IPS DF 6.9 (cell line): Measurements from ENCODE around the gene TMC3.

ENCODE experiments used
- DNase-seq: peaks from one replicate; pipeline ENCODE4 v3.0.0-alpha.2; 2013; ENCODE audit warnings: low read depth, low spot score
- H3K27ac ChIP-seq: one replicate; pipeline ENCODE4 v1.5.1; 2013; ENCODE audit warnings: low read length, control low read depth
- H3K27me3 ChIP-seq: 2 replicates; pipeline ENCODE4 v1.6.1; 2013; ENCODE audit warnings: mild to moderate bottlenecking, low read length; ENCODE audit not compliant: control insufficient read depth, insufficient read depth
- H3K36me3 ChIP-seq: 2 replicates; pipeline ENCODE4 v1.6.1; 2013; ENCODE audit warnings: low read length; ENCODE audit not compliant: control insufficient read depth, insufficient read depth
- H3K4me1 ChIP-seq: 2 replicates; pipeline ENCODE4 v1.6.1; 2013; ENCODE audit warnings: low read length; ENCODE audit not compliant: control insufficient read depth, insufficient read depth
- H3K4me3 ChIP-seq: 2 replicates; pipeline ENCODE4 v1.5.1; 2013; ENCODE audit warnings: mild to moderate bottlenecking, low read length
- H3K9me3 ChIP-seq: 2 replicates; pipeline ENCODE4 v1.6.1; 2013; ENCODE audit warnings: low read length, inconsistent platforms; ENCODE audit not compliant: control insufficient read depth, insufficient read depth
- WGBS: extraction: QIAGEN DNeasy Blood & Tissue Kit; methylation state at CpG from one replicate; pipeline ENCODE4 v1.1.7; 2013; ENCODE audit warnings: mixed read lengths, missing lambda C conversion rate; ENCODE audit not compliant: insufficient read length, insufficient coverage; 5-methylcytosine and 5-hydroxymethylcytosine counted together

Gene TMC3

GRCh38 chr15:81301385-81301784, 72.6 kb downstream of the TMC3 start:
- no peak overlapping the region for H3K27ac ChIP-seq
- DNase-seq, result no peak
- H3K36me3 ChIP-seq, result no peaks in the 10 kb centered on the region
- H3K4me3 ChIP-seq, result no peak overlapping the region
- H3K9me3 ChIP-seq, result no peaks in the 10 kb centered on the region
- H3K4me1 ChIP-seq, result peaks cover 6% of the 10 kb centered on the region
- no peaks in the 10 kb centered on the region for H3K27me3 ChIP-seq
- WGBS, result no CpG with 5 or more reads among the region's 4 CpGs

DNA sequence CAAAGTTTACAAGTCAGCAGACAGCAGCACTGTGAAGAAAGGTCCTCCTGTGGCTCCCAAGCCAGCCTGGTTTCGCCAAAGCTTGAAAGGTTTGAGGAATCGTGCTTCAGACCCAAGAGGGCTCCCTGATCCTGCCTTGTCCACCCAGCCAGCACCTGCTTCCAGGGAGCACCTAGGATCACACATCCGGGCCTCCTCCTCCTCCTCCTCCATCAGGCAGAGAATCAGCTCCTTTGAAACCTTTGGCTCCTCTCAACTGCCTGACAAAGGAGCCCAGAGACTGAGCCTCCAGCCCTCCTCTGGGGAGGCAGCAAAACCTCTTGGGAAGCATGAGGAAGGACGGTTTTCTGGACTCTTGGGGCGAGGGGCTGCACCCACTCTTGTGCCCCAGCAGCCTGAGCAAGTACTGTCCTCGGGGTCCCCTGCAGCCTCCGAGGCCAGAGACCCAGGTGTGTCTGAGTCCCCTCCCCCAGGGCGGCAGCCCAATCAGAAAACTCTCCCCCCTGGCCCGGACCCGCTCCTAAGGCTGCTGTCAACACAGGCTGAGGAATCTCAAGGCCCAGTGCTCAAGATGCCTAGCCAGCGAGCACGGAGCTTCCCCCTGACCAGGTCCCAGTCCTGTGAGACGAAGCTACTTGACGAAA, 74.3 kb downstream of the TMC3 start:
- Histone ChIP-seq H3K36me3 (no peaks in the 10 kb centered on the region), H3K4me3 (no peak overlapping the region), H3K27me3 (no peaks in the 10 kb centered on the region; the same call in 1 of the 2 replicates), H3K9me3 (no peaks in the 10 kb centered on the region), H3K4me1 (peaks cover 6% of the 10 kb centered on the region), H3K27ac (no peak overlapping the region)
- no peak for DNase-seq
- no CpG with 5 or more reads among the region's 14 CpGs for WGBS

DNA sequence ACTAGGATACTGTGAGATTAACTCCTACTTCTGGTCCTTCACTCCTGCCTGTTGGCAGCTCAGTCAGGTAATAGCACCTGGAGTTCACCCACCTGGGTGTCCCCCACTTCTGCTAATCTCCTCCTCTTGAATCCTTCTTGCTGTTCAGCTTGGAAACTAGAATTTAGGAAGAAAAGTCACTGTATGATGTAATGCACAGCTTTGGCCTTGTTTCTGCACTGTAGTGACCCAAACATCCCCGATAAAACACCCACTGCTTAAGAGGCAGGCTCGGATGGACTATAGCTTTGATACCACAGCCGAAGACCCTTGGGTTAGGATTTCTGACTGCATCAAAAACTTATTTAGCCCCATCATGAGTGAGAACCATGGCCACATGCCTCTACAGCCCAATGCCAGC, 74.9 kb downstream of the TMC3 start:
- no peak overlapping the region for H3K4me3 ChIP-seq
- DNase-seq, result no peak
- WGBS, result no CpG with 5 or more reads among the region's 3 CpGs

GRCh38 chr15:81298611-81299010, 75.4 kb downstream of the TMC3 start:
- peaks cover 2% of the 10 kb centered on the region for H3K4me1 ChIP-seq
- no peak overlapping the region for H3K4me3 ChIP-seq
- H3K27ac ChIP-seq, result no peak overlapping the region
- no peak for DNase-seq
- no peaks in the 10 kb centered on the region for H3K9me3 ChIP-seq
- no peaks in the 10 kb centered on the region for H3K36me3 ChIP-seq
- H3K27me3 ChIP-seq, result no peaks in the 10 kb centered on the region; the same call in 1 of the 2 replicates
- WGBS, result no CpG with 5 or more reads among the region's 6 CpGs

More for the DNA sequence above, 74.9 kb downstream of the TMC3 start:
- H3K27ac ChIP-seq, result no peak overlapping the region
- no peaks in the 10 kb centered on the region; the same call in 1 of the 2 replicates for H3K27me3 ChIP-seq
- no peaks in the 10 kb centered on the region for H3K9me3 ChIP-seq
- H3K4me1 ChIP-seq, result peaks cover 4% of the 10 kb centered on the region
- no peaks in the 10 kb centered on the region for H3K36me3 ChIP-seq

- DNase-seq, result no peak
- Histone ChIP-seq H3K9me3 (no peaks in the 10 kb centered on the region), H3K27ac (no peak overlapping the region), H3K4me1 (no peaks in the 10 kb centered on the region), H3K27me3 (no peaks in the 10 kb centered on the region; the same call in 1 of the 2 replicates), H3K36me3 (no peaks in the 10 kb centered on the region), H3K4me3 (no peak overlapping the region)
- WGBS, result no CpG with 5 or more reads among the region's 4 CpGs
Observed at GRCh38 chr15:81297603-81298575, 76.1 kb downstream of the TMC3 start.

DNA sequence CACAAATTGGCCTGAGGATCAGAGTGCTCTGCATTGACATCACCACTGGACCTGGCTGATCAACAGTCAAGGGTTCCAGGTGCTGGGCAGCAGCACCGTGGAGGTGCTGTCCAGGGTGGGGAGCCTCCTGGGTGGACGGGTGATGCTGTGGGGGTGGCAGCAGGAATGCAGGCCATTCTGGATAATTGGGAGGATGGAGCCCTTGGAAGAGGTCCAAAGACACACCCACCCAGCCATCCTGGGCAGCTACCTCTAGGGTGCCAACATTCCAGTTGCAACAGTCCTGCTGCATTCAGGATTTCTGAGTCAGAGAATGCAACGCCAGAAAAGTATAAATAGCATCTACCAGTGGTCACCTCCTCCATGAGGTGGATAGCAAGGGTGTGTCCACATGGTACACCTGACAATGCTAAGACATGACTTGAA, 76.9 kb downstream of the TMC3 start:
- no peaks in the 10 kb centered on the region; the same call in 1 of the 2 replicates for H3K27me3 ChIP-seq
- no peaks in the 10 kb centered on the region for H3K4me1 ChIP-seq
- no peaks in the 10 kb centered on the region for H3K9me3 ChIP-seq
- no peak overlapping the region for H3K27ac ChIP-seq
- no peak overlapping the region for H3K4me3 ChIP-seq
- no CpG with 5 or more reads among the region's 3 CpGs for WGBS
- no peaks in the 10 kb centered on the region for H3K36me3 ChIP-seq
- DNase-seq, result no peak

- Histone ChIP-seq H3K9me3 (no peaks in the 10 kb centered on the region), H3K27ac (no peak overlapping the region), H3K4me1 (no peaks in the 10 kb centered on the region), H3K27me3 (no peaks in the 10 kb centered on the region; the same call in 1 of the 2 replicates), H3K4me3 (no peak overlapping the region), H3K36me3 (no peaks in the 10 kb centered on the region)
- WGBS, result no CpG with 5 or more reads among the region's 11 CpGs
- no peak for DNase-seq
Observed at GRCh38 chr15:81296673-81297072, 77.3 kb downstream of the TMC3 start.

DNA sequence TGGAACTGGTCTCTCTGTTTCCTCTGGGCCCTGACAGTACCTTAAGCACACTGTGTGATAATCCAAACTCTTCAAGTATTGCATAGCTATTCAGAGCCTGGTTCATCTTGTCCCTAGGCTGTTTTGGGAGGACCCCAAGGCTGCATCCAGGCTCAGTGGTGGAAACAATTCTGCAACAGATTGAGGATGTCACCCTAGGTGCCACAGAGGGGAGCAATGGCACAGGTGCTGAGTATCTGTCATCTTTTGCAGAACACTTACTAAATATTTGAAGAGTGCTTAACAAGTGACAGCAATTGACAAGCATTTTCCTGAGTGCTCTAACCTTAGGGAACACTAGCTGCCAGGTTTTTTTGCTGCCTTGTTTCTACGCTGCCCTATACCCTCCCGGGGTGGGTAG, 77.8 kb downstream of the TMC3 start:
- no peaks in the 10 kb centered on the region for H3K36me3 ChIP-seq
- no CpG with 5 or more reads among the region's 2 CpGs for WGBS
- no peak overlapping the region for H3K4me3 ChIP-seq
- DNase-seq, result no peak
- H3K27me3 ChIP-seq, result no peaks in the 10 kb centered on the region; the same call in 1 of the 2 replicates
- H3K27ac ChIP-seq, result no peak overlapping the region
- no peaks in the 10 kb centered on the region for H3K9me3 ChIP-seq
- no peaks in the 10 kb centered on the region for H3K4me1 ChIP-seq

- no peak for DNase-seq
- H3K36me3 ChIP-seq, result no peaks in the 10 kb centered on the region
- WGBS, result no CpG with 5 or more reads among the region's 5 CpGs
- no peak overlapping the region for H3K4me3 ChIP-seq
- no peaks in the 10 kb centered on the region for H3K4me1 ChIP-seq
- H3K27ac ChIP-seq, result no peak overlapping the region
- no peaks in the 10 kb centered on the region for H3K9me3 ChIP-seq
- no peaks in the 10 kb centered on the region; the same call in 1 of the 2 replicates for H3K27me3 ChIP-seq
Observed at GRCh38 chr15:81295486-81296121, 78.4 kb downstream of the TMC3 start.

GRCh38 chr15:81294516-81294880, 79.5 kb downstream of the TMC3 start:
- WGBS, result no CpG with 5 or more reads among the region's 6 CpGs
- no peak for DNase-seq
- Histone ChIP-seq H3K4me3 (no peak overlapping the region), H3K36me3 (no peaks in the 10 kb centered on the region), H3K9me3 (no peaks in the 10 kb centered on the region), H3K27me3 (no peaks in the 10 kb centered on the region; the same call in 1 of the 2 replicates), H3K4me1 (no peaks in the 10 kb centered on the region), H3K27ac (no peak overlapping the region)
